ENCODE results near the gene KIF22.
"Not testable (repeated sequence)": the region's sequence is repeated elsewhere in the genome, so short reads cannot be mapped to it uniquely, and the experiment has no call there.

Gene KIF22

GRCh38 chr16:29777576-29778350, 12.8 kb upstream of the KIF22 start, which contains the start of gene ZG16:
TSS of gene ZG16 (plus strand) at chr16:29778256. CDS start at chr16:29779267, 1,011 bp downstream.
- in situ Hi-C loops (cut with MboI; ENCODE audit: low sequenced_read_pairs): no loop called here
- H3K36me3 ChIP-seq (replicated peaks): no peaks in the 10 kb centered on the region
- DNase-seq (ENCODE audit: low spot score in 2 of 2): no peak

DNA sequence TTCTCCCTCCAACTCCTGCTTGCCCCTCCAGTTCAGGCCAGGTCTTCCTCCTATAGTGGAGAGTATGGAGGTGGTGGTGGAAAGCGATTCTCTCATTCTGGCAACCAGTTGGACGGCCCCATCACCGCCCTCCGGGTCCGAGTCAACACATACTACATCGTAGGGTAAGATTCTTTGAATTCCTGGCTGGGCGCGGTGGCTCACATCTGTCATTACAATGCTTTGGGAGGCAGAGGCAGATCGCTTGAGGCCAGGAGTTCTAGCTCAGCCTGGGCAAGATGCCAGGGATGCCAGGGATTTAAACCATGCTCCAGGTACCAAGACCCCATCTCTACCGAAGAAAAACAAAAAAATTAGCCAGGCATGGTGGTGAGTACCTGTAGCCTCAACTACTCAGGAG, 11.1 kb upstream of the KIF22 start:
- H3K36me3 ChIP-seq (replicated peaks): no peaks in the 10 kb centered on the region
- no peak overlapping the region for H3K4me3 ChIP-seq
- peak in 1 of 2 experiments; percentile 43 for DNase-seq (ENCODE audit: low spot score in 2 of 2)
- no peaks in the 10 kb centered on the region for H3K4me1 ChIP-seq
- in situ Hi-C loops (cut with MboI; ENCODE audit: low sequenced_read_pairs): no loop called here
- H3K9me3 ChIP-seq: no peaks in the 10 kb centered on the region
- H3K27me3 ChIP-seq (ENCODE audit: low read depth): no peaks in the 10 kb centered on the region

More at GRCh38 chr16:29777576-29778350, 12.8 kb upstream of the KIF22 start, which contains the start of gene ZG16:
- Histone ChIP-seq H3K27me3 (ENCODE audit: low read depth) (no peaks in the 10 kb centered on the region), H3K4me3 (no peak within 1 kb of the TSS), H3K4me1 (no peaks in the 10 kb centered on the region), H3K9me3 (no peaks in the 10 kb centered on the region)

GRCh38 chr16:29783094-29783953, 7.2 kb upstream of the KIF22 start:
- H3K36me3 ChIP-seq (replicated peaks); H3K4me3 ChIP-seq; in situ Hi-C loops (cut with MboI; ENCODE audit: low sequenced_read_pairs); DNase-seq (ENCODE audit: low spot score in 2 of 2); H3K9me3 ChIP-seq; H3K27me3 ChIP-seq (ENCODE audit: low read depth); H3K4me1 ChIP-seq: not testable (repeated sequence)

DNA sequence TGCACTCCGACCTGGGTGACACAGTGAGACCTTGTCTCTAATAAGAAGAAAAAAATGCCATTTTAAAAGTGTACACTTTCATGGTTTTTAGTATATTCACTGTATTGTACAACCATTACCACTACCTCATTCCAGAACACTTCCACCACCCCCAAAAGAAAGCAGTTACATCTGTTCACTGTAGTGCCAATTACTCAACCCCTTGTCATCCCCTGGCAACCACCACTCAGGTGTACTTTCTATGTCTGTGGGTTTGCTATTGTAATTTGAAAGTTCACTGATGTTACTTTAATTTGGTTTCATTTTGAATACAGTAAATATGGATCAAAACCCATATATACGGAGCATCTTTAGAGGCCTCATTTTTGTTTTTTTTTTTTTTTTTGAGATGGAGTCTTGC, 6.4 kb upstream of the KIF22 start:
- no peak for DNase-seq (ENCODE audit: low spot score in 2 of 2)
- in situ Hi-C loops (cut with MboI; ENCODE audit: low sequenced_read_pairs): no loop called here
- Histone ChIP-seq H3K4me3 (no peak overlapping the region), H3K9me3 (no peaks in the 10 kb centered on the region), H3K27me3 (ENCODE audit: low read depth) (no peaks in the 10 kb centered on the region), H3K36me3 (replicated peaks) (no peaks in the 10 kb centered on the region), H3K4me1 (no peaks in the 10 kb centered on the region)

DNA sequence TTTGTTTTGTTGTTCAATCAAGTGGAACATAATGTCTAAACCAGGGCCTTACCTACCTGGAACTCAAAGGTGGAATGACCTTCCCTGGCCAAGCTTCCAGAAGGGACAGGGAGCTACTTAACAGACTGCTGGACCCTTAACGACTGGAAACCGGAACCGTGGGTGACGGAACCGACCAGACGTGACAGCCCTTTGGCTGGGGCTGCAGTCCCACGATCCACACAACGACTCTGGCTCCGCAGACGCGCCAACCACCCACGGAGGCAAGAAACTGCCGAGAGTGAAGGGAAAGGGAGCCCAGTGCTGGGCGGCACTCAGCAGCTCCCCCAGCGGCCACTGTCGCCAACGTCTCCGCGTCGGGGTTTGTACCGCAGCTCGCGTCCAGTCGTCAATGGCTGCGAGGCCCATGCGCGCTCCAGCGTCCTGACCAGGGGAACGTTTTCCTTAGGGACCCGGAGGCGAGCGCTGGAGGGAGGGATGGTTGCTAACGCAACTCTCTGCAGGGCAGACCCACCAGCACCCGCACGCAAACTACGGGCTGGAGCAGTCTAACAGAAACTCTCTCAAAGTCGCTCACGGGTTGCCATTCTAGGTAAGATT, 5.5 kb upstream of the KIF22 start:
- Histone ChIP-seq H3K9me3 (no peaks in the 10 kb centered on the region), H3K27me3 (ENCODE audit: low read depth) (no peaks in the 10 kb centered on the region), H3K4me1 (peaks cover 6% of the 10 kb centered on the region; the same call in 1 of the 2 replicates), H3K4me3 (no peak overlapping the region), H3K36me3 (replicated peaks) (no peaks in the 10 kb centered on the region)
- in situ Hi-C loops (cut with MboI; ENCODE audit: low sequenced_read_pairs): no loop called here
- no peak for DNase-seq (ENCODE audit: low spot score in 2 of 2)

DNA sequence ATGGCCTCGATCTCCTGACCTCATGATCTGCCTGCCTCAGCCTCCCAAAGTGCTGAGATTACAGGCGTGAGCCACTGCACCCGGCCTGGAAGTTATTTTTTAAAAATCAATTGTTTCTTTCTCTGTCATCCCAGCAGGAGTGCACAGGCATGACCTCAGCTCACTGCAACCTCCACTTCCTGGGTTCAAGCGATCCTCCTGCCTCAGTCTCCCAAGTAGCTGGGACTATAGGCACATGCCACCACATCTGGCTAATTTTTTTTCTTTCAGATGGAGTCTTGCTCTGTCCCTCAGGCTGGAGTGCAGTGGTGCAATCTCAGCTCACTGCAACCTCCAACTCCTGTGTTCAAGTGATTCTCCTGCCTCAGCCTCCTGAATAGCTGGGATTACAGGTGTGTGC, 3.4 kb upstream of the KIF22 start:
- H3K27me3 ChIP-seq (ENCODE audit: low read depth); H3K4me1 ChIP-seq; DNase-seq (ENCODE audit: low spot score in 2 of 2); H3K4me3 ChIP-seq; in situ Hi-C loops (cut with MboI; ENCODE audit: low sequenced_read_pairs); H3K9me3 ChIP-seq; H3K36me3 ChIP-seq (replicated peaks): not testable (repeated sequence)

DNA sequence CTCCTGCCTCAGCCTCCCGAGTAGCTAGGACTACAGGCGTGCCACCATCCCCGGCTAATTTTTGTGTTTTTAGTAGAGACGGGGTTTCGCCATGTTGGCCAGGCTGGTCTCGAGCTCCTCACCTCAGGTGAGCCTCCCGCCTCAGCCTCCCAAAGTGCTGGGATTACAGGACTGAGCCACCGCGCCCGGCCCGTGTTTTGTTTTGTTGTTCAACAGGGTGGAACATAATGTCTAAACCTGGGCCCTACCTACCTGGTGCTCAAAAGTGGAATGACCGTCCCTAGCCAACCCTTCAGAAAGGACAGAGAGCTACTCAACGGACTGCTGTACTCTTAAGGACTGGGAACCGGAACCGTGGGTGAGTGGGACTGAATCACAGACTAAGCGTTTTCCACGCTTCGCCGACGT, 772 bp upstream of the KIF22 start:
- H3K4me1 ChIP-seq: peaks cover 11% of the 10 kb centered on the region
- H3K27me3 ChIP-seq (ENCODE audit: low read depth): no peaks in the 10 kb centered on the region
- no peak for DNase-seq (ENCODE audit: low spot score in 2 of 2)
- in situ Hi-C loops (cut with MboI; ENCODE audit: low sequenced_read_pairs): no loop called here
- peak overlapping the region; percentile 81 for H3K4me3 ChIP-seq
- no peaks in the 10 kb centered on the region for H3K9me3 ChIP-seq
- peaks cover 21% of the 10 kb centered on the region for H3K36me3 ChIP-seq (replicated peaks)

GRCh38 chr16:29790949-29791844, 646 bp downstream of the KIF22 start:
- peak overlapping the region; percentile 81 for H3K4me3 ChIP-seq
- DNase-seq (ENCODE audit: low spot score in 2 of 2): peak in 1 of 2 experiments; percentile 12
- in situ Hi-C loops (cut with MboI; ENCODE audit: low sequenced_read_pairs): no loop called here
- H3K27me3 ChIP-seq (ENCODE audit: low read depth): no peaks in the 10 kb centered on the region
- H3K36me3 ChIP-seq (replicated peaks): peaks cover 28% of the 10 kb centered on the region
- H3K4me1 ChIP-seq: peaks cover 11% of the 10 kb centered on the region
- H3K9me3 ChIP-seq: no peaks in the 10 kb centered on the region

DNA sequence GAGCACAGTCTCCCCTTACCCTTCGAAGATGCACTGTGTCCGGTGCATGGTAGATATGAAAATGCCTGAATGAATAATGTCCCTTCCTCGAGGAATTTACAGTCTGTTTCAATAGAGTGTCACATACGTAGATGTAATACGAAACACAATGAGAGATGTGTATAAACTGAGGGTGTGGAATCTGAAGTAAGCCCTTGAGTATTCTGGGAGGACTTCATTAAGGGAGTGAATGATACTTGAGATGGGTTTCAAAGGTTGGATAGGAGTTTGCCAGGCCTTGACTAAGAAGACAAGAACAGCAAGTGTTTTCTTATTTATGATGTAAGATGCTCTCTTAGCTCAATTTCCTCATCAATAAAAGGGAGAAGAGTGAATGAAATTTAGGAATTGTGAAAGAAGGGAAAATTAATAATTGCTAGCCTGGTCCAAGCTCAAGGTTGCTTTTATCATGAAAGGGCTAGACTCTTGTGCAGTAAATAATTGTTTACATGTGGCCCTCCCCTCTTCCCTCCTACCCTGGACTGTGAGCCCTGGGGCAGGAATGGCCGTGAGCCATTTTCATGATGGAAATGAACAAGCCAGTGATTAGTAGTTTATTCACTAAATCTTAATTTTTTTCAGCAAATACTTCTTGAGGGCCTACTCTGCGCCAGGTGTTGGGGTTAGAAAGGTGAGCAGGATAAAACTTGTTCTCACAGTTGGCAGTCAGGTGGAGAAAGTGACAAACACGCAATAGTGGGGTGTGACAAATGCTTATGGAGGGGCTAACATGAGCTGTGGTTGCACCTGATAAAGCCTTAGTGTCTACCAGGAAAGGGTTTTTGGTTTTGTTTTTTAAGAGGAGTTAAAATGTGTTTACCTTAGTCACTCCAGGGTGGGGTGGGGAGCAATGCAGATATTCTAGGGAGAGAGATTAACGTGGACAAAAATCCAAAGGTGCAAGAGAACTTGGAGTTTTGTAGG, 1.6 kb downstream of the KIF22 start:
- in situ Hi-C loops (cut with MboI; ENCODE audit: low sequenced_read_pairs): no loop called here
- Histone ChIP-seq H3K4me3 (peak overlapping the region; percentile 81), H3K4me1 (peaks cover 11% of the 10 kb centered on the region), H3K36me3 (replicated peaks) (peaks cover 35% of the 10 kb centered on the region), H3K9me3 (no peaks in the 10 kb centered on the region), H3K27me3 (ENCODE audit: low read depth) (no peaks in the 10 kb centered on the region)
- peak in 1 of 2 experiments; percentile 28 for DNase-seq (ENCODE audit: low spot score in 2 of 2)

- in situ Hi-C loops (cut with MboI; ENCODE audit: low sequenced_read_pairs); DNase-seq (ENCODE audit: low spot score in 2 of 2); H3K4me3 ChIP-seq; H3K9me3 ChIP-seq; H3K27me3 ChIP-seq (ENCODE audit: low read depth): not testable (repeated sequence)
- peaks cover 11% of the 10 kb centered on the region for H3K4me1 ChIP-seq
- H3K36me3 ChIP-seq (replicated peaks): peaks cover 45% of the 10 kb centered on the region
Measured at GRCh38 chr16:29793153-29793552, 2.6 kb downstream of the KIF22 start.

- Histone ChIP-seq H3K27me3 (ENCODE audit: low read depth) (no peaks in the 10 kb centered on the region), H3K4me3 (no peak overlapping the region), H3K9me3 (no peaks in the 10 kb centered on the region), H3K4me1 (peaks cover 11% of the 10 kb centered on the region), H3K36me3 (replicated peaks) (peaks cover 56% of the 10 kb centered on the region)
- in situ Hi-C loops (cut with MboI; ENCODE audit: low sequenced_read_pairs): no loop called here
- no peak for DNase-seq (ENCODE audit: low spot score in 2 of 2)
Measured at GRCh38 chr16:29794231-29794710, 3.7 kb downstream of the KIF22 start.

DNA sequence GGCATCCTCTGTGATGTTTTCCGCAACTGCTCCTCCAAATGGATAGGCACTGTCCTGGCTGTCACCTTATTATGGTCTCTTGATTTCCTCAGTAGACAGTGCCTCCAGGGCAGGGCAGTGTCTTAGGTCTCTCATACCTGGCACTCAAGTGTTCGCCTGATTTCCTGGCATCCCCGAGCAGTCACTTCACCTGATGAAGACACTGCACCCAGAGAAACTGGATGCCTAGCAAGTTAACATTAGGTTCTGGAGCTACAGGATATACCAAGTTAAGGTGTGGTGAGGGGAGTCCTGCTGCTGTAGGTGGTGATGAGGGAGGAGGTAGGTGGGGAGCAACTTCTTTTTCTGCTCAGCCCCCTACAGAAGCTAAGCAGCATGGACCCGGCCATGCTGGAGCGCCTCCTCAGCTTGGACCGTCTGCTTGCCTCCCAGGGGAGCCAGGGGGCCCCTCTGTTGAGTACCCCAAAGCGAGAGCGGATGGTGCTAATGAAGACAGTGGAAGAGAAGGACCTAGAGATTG, 11.9 kb downstream of the KIF22 start:
- Histone ChIP-seq H3K36me3 (replicated peaks) (peaks cover 76% of the 10 kb centered on the region), H3K4me3 (no peak overlapping the region), H3K27me3 (ENCODE audit: low read depth) (no peaks in the 10 kb centered on the region), H3K4me1 (peaks cover 11% of the 10 kb centered on the region), H3K9me3 (no peaks in the 10 kb centered on the region)
- in situ Hi-C loops (cut with MboI; ENCODE audit: low sequenced_read_pairs): no loop called here
- DNase-seq (ENCODE audit: low spot score in 2 of 2): no peak

All from HAP-1 (cell line).